Measurements from ENCODE around the gene HTR2B.

The HTR2B gene

GRCh38 chr2:231099918-231100317, 24.9 kb downstream of the HTR2B start:
- H3K4me3 ChIP-seq (ENCODE audit: low read depth, low read length) = no peak overlapping the region
- DNase-seq (ENCODE audit: low read depth) = no peak
- no peak for TF ChIP-seq CTCF (conservative IDR thresholded peaks at IDR 0.05; ENCODE audit: low read depth, low read length)

- no peak overlapping the region for H3K4me3 ChIP-seq (ENCODE audit: low read depth, low read length)
- TF ChIP-seq CTCF (conservative IDR thresholded peaks at IDR 0.05; ENCODE audit: low read depth, low read length) = no peak
- no peak for DNase-seq (ENCODE audit: low read depth)
Observed at GRCh38 chr2:231094736-231095346, 30.0 kb downstream of the HTR2B start.

- DNase-seq (ENCODE audit: low read depth) = no peak
- H3K4me3 ChIP-seq (ENCODE audit: low read depth, low read length) = no peak overlapping the region
- TF ChIP-seq CTCF (conservative IDR thresholded peaks at IDR 0.05; ENCODE audit: low read depth, low read length) = no peak
Observed at GRCh38 chr2:231093933-231094332, 30.9 kb downstream of the HTR2B start.

- no peak overlapping the region for H3K4me3 ChIP-seq (ENCODE audit: low read depth, low read length)
- DNase-seq (ENCODE audit: low read depth) = no peak
- TF ChIP-seq CTCF (conservative IDR thresholded peaks at IDR 0.05; ENCODE audit: low read depth, low read length) = no peak
Observed at GRCh38 chr2:231088754-231089153, 36.1 kb downstream of the HTR2B start.

GRCh38 chr2:231084565-231084964, 40.3 kb downstream of the HTR2B start:
- no peak for TF ChIP-seq CTCF (conservative IDR thresholded peaks at IDR 0.05; ENCODE audit: low read depth, low read length)
- no peak for DNase-seq (ENCODE audit: low read depth)
- no peak overlapping the region for H3K4me3 ChIP-seq (ENCODE audit: low read depth, low read length)

GRCh38 chr2:231069379-231070054, 55.3 kb downstream of the HTR2B start:
- peak; percentile 91 for DNase-seq (ENCODE audit: low read depth)
- no peak overlapping the region for H3K4me3 ChIP-seq (ENCODE audit: low read depth, low read length)
- TF ChIP-seq CTCF (conservative IDR thresholded peaks at IDR 0.05; ENCODE audit: low read depth, low read length) = no peak

Measured in choroid plexus epithelial cell (primary cell).